HG03571 (cell line): ENCODE measurements around the gene PBX3.
"Not testable (repeated sequence)": the region's sequence is repeated elsewhere in the genome, so short reads cannot be mapped to it uniquely, and the experiment has no call there.

ENCODE experiments used
- ATAC-seq: cut with Tn5 transposase; IDR thresholded peaks from one replicate; pipeline ENCODE4 v1.9.1; 2021; ENCODE audit not compliant: unreplicated experiment

PBX3 gene

GRCh38 chr9:125774106-125774505 lies 26.9 kb downstream of the PBX3 start:
- ATAC-seq = no peak

- not testable (repeated sequence) for ATAC-seq
These were observed 29.6 kb downstream of the PBX3 start for GRCh38 chr9:125776789-125777188.

DNA sequence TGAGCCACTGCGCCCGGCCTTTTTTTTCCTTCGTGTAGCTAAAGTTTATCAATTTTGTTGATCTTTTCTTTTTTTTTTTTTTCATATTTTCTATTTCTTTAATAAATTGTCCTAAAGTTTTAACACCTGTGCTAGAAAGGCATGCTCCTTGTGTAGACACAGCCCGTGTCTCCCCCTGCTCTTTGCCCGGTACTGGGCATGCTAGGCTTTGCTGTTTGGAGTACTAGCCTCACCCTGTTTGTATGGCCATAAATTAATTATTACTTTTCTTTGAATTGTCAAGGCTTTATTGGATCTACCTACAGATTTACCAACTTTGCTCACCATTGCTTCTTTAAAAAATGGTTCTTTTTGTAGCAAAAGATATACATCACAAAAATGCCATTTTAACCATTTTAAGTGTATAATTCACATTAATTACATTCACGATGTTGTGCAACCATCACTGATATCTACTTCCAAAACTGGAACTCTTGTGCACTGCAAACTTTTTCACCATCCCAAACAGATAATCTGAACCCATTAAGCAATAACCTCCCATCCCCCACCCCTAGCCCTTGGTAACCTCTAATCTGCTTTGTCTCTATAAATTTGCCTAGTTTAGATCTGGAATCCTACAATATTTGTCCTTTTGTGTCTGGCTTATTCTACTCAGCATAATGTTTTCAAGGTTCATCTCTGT lies 31.5 kb downstream of the PBX3 start:
- not testable (repeated sequence) for ATAC-seq

DNA sequence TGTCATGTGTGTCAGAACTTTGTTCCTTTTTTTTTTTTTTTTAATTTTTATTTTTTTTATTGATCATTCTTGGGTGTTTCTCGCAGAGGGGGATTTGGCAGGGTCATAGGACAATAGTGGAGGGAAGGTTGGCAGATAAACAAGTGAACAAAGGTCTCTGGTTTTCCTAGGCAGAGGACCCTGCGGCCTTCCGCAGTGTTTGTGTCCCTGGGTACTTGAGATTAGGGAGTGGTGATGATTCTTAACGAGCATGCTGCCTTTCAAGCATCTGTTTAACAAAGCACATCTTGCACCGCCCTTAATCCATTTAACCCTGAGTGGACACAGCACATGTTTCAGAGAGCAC lies 32.0 kb downstream of the PBX3 start:
- ATAC-seq = not testable (repeated sequence)

GRCh38 chr9:125782718-125783117 lies 35.5 kb downstream of the PBX3 start:
- no peak for ATAC-seq

- ATAC-seq = no peak
These were observed 37.3 kb downstream of the PBX3 start for GRCh38 chr9:125784286-125785049.

- no peak for ATAC-seq
These were observed 38.1 kb downstream of the PBX3 start for GRCh38 chr9:125785248-125785751.

GRCh38 chr9:125787715-125788114 lies 40.5 kb downstream of the PBX3 start:
- ATAC-seq = no peak

DNA sequence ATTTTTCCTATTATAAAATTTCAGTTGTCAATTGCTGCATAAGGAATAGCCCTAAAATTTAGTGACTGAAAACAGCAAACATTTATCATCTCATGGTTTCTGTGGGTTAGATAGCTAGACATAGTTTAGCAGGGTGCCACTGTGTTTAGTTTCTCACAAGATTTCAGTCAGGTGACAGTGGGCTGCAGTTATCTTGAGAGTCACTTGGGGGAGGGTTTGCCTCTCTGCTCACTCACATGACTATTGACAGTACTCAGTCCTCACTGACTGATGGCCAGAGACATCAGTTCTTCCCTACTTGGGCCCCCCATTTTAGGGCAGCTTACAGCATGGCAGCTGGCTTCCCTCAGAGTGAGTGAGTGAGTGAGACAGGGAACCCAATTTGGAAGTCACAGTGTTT lies 42.0 kb downstream of the PBX3 start:
- ATAC-seq = no peak

DNA sequence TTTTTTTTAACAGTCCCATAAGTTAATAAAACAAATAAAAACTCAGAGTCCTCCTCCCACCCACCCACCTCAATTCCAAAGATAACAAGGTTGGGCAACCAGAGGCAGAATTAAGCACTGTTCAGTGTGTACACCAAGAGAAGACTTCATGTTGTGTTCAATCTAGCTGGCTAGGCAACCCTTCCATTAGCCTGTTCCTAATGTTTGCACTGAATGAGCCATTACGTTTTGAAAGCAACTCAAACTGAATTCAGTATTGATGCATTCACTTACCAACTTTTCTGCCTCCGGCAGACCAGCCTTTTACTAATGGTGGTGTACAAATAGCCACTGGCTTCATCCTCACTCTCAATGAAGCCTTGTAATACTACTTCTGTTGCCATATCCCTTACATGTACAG lies 47.5 kb downstream of the PBX3 start:
- ATAC-seq = no peak

- no peak for ATAC-seq
These were observed 48.9 kb downstream of the PBX3 start for GRCh38 chr9:125795970-125796596.

- no peak for ATAC-seq
These were observed 50.8 kb downstream of the PBX3 start for GRCh38 chr9:125797930-125798329.

GRCh38 chr9:125803526-125803925 lies 56.4 kb downstream of the PBX3 start:
- ATAC-seq = no peak

DNA sequence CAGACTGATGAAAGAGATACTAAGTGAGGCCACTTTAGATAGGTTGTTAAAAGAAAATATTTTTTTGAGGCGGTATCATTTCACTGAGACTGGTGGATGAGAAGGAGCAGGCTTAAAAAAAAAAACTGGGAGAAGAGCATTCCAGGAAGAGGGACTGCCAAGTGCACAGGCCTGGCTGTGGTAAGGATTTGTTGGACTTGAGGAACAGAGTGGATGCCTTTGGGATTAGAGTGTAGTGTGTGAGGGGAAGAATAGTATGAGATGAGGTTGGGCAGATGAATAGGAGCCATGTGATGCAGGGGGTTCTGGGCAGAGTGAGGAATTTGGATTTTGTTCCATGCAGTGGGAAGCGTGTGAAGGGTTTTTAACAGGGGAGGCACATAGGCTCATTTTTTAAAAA lies 57.9 kb downstream of the PBX3 start:
- ATAC-seq = no peak

- no peak for ATAC-seq
These were observed 58.4 kb downstream of the PBX3 start for GRCh38 chr9:125805586-125805985.

GRCh38 chr9:125807079-125807478 lies 59.9 kb downstream of the PBX3 start:
- no peak for ATAC-seq

GRCh38 chr9:125810161-125810560 lies 63.0 kb downstream of the PBX3 start:
- no peak for ATAC-seq

- no peak for ATAC-seq
These were observed 63.8 kb downstream of the PBX3 start for GRCh38 chr9:125811002-125811401.

DNA sequence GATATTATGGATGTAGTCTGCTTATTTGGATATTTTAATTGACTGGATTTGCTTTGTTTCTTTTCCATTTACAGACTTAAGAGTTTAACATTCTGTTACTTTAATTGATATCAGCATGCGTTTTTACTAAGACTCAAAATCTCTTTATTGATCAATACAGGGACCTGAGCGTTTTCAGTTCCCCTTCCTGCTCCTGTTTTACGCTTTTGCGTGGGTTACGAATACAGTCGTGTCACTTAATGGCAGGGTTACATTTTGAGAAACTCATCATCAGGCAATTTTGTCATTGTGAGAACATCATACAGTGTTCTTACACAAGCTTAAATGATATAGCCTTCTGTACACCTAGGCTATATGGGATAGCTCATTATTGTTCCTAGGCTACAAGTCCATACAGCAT lies 65.2 kb downstream of the PBX3 start:
- ATAC-seq = no peak

DNA sequence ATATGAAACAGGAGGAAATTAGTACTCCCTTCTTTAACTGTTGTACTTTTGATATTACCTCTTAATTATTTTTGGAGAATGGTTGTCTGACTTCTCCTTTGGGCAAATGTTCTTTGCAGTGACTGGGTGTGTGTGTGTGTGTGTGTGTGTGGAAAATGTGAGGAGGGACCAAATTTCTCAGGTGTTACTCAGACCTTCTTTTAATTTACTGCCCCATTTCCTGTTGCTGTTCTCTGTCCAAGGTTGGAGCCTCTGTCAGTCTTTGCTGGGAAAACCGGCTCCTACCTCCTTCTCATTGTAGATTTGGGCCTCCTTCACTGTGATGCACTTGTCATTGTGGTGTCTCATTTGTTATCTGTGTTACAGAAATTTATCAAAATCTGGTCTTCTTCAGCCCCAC lies 68.4 kb downstream of the PBX3 start:
- ATAC-seq = no peak

GRCh38 chr9:125816321-125816720 lies 69.1 kb downstream of the PBX3 start:
- ATAC-seq = no peak
